Activated CD8-positive, alpha-beta T cell treated with anti-CD3 and anti-CD28 coated beads for 36 hours (primary cell): Measurements from ENCODE around the gene PLPPR2. TPM values are rescaled to one million over a fixed set of nuclear protein-coding genes. Genes with fewer than 3 reads are reported as not detected.
"Not testable (repeated sequence)": the region's sequence is repeated elsewhere in the genome, so short reads cannot be mapped to it uniquely, and the experiment has no call there.

Experiments
- ATAC-seq: fragments of 200-7000 bp; cut with Tn5 transposase; one replicate; pipeline ENCODE4 v1.10.0; 2021; ENCODE audit warnings: mild to moderate bottlenecking, moderate library complexity
- CTCF ChIA-PET: fragments of 350-600 bp; sonication (Branson Sonifier 250); formaldehyde crosslinking; loops from one replicate; lab custom pipeline; 2021; ENCODE audit warnings: antibody characterized with exemption; lab: Charles Lee
- POLR2A ChIA-PET: fragments of 350-600 bp; sonication (Branson Sonifier 250); formaldehyde crosslinking; loops from one replicate; lab custom pipeline; 2021; ENCODE audit warnings: antibody characterized with exemption; lab: Charles Lee
- DNase-seq: peaks from one replicate; pipeline ENCODE4 v3.0.0-alpha.2; 2020
- H3K27ac Mint-ChIP-seq: one replicate; pipeline ENCODE4 v1.8.0; 2021; ENCODE audit warnings: mild to moderate bottlenecking, mixed read lengths
- H3K27me3 Mint-ChIP-seq: one replicate; pipeline ENCODE4 v1.8.0; 2021; ENCODE audit warnings: mixed read lengths
- H3K36me3 Mint-ChIP-seq: one replicate; pipeline ENCODE4 v1.8.0; 2021; ENCODE audit warnings: low read depth, mixed read lengths
- H3K4me1 Mint-ChIP-seq: one replicate; pipeline ENCODE4 v1.8.0; 2021; ENCODE audit warnings: low read depth, mixed read lengths
- H3K4me3 Mint-ChIP-seq: one replicate; pipeline ENCODE4 v1.8.0; 2021; ENCODE audit warnings: mild to moderate bottlenecking, moderate library complexity, mixed read lengths
- H3K9me3 Mint-ChIP-seq: one replicate; pipeline ENCODE4 v1.8.0; 2021; ENCODE audit warnings: mixed read lengths
- intact Hi-C: fragments of 100-400 bp; cut with micrococcal nuclease; formaldehyde crosslinking; loops from one replicate; pipeline ENCODE4 v1.10.0; 2022
- total RNA-seq, 2 experiments: library from RNA; stranded (reverse); gene quantifications; one replicate each; pipeline ENCODE4 v1.2.3, GENCODE V29; 2021
- TF ChIP-seq, protein P1 (sequence below): fragments of 200-600 bp; IDR thresholded peaks from one replicate; pipeline ENCODE4 v1.8.0; 2022; ENCODE audit warnings: antibody characterized with exemption, mild to moderate bottlenecking

The PLPPR2 gene
- total RNA-seq, 2 experiments from 2014 or later = 1.2 to 1.8 TPM

DNA sequence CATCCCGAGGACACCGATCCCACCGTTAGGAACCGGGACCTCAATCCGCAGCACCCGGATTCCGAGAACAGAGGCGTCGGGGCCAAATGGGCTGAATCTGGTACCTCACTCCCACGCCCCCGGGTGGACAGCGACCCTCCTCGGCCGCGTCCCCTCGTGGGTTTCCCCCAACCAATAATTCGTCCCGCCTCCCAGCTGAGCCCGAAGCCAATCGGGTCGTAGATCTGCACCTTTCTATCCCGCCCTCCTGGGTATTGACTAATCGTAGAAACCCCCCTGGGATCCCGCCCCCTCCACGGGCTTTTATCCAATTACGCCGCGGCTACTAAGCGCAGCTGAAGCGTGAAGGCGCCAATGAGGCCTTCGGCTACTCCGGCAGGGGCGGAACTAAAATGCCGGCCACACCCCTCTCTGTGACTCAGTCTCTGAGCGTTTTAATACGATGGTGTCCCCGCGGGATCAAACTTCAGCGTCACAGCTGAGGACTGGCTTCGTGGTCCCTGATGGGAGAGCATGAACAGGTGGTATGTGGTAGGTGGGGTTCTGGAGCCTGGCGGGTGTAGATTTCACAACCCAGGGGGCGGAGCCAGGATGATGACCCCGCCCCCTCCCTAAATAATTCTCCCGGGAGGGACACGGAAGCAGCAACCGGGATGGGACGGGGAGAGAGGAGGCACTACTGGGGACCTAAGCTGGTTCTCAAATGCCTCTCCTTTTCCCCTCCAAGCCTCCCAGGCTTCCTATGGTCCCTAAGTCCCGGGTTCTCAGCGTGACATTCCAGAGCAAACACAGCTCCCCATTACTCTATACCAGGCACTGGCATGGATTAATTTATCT is 8.9 kb upstream of the PLPPR2 start, which contains the start of the genes CCDC159 and TMEM205:
CCDC159 (plus strand) TSS at position 416 of the 837 bp plus-strand sequence; CDS start at position 504, 88 bp downstream.
TMEM205 (minus strand) TSS at position 165 of the 837 bp plus-strand sequence. CDS start 649 bp downstream, outside the sequence.
- peak; percentile 97 for ATAC-seq
- peaks cover 24% of the 10 kb centered on the region for H3K4me1 Mint-ChIP-seq
- DNase-seq = peak; percentile 100
- CTCF ChIA-PET = interaction anchor here (0.8 to 1.5 kb wide), 11 partner anchors 22 to 136 kb away, joined by 3 to 8 read pairs (median 3); partner anchors contain the start of genes ODAD3, PRKCSH and SWSAP1
- POLR2A ChIA-PET = interaction anchor here (0.7 to 1.9 kb wide), 3 partner anchors 23 to 135 kb away, joined by 3 to 9 read pairs (median 3); partner anchors contain the start of genes ELAVL3 and SWSAP1
- peak within 1 kb of the TSS; percentile 97 for H3K4me3 Mint-ChIP-seq
- H3K36me3 Mint-ChIP-seq = peaks cover 11% of the 10 kb centered on the region
- H3K27ac Mint-ChIP-seq = peak within 1 kb of the TSS; percentile 92
- TF ChIP-seq, protein P1, sequence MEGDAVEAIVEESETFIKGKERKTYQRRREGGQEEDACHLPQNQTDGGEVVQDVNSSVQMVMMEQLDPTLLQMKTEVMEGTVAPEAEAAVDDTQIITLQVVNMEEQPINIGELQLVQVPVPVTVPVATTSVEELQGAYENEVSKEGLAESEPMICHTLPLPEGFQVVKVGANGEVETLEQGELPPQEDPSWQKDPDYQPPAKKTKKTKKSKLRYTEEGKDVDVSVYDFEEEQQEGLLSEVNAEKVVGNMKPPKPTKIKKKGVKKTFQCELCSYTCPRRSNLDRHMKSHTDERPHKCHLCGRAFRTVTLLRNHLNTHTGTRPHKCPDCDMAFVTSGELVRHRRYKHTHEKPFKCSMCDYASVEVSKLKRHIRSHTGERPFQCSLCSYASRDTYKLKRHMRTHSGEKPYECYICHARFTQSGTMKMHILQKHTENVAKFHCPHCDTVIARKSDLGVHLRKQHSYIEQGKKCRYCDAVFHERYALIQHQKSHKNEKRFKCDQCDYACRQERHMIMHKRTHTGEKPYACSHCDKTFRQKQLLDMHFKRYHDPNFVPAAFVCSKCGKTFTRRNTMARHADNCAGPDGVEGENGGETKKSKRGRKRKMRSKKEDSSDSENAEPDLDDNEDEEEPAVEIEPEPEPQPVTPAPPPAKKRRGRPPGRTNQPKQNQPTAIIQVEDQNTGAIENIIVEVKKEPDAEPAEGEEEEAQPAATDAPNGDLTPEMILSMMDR = no peak
- no peaks in the 10 kb centered on the region for H3K27me3 Mint-ChIP-seq
- intact Hi-C loops = no loop called here
- H3K9me3 Mint-ChIP-seq = peaks cover 8% of the 10 kb centered on the region

DNA sequence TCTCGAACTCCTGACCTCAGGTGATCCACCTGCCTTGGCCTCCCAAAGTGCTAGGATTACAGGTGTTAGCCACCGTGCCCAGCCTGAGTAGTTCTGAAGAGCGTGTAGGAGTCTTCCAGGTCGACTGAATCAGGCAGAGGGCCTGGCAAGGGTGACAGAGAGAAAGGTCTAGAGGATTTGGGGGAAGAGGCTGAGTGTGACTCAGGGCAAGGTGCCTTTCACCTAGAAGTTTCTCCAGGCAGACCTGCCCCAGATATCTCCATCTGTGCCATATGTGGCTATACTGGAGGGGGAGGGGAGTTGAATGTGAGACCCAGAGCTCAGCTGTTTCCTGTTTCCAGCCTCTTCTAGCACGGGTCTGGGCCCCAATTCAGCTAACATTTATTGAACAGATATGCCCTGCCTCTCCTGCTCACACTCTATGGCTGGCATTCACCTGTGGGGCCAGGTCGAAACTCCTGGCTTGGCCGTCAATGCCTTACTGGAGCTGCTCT is 7.6 kb upstream of the PLPPR2 start:
- ChIA-PET CTCF (interaction anchor here (0.7 kb wide), 1 partner anchor 34 kb away, joined by 3 read pairs; no protein-coding TSS in a partner anchor), POLR2A (interaction anchor here (1.1 to 1.9 kb wide), 2 partner anchors 21 to 27 kb away, joined by 3 to 9 read pairs; partner anchors contain the start of gene SWSAP1)
- TF ChIP-seq, protein P1 = no peak
- ATAC-seq (no peak), DNase-seq (no peak)
- peaks cover 24% of the 10 kb centered on the region for H3K4me1 Mint-ChIP-seq
- peak overlapping the region; percentile 97 for H3K4me3 Mint-ChIP-seq
- intact Hi-C loops = no loop called here
- H3K27me3 Mint-ChIP-seq = no peaks in the 10 kb centered on the region
- peaks cover 8% of the 10 kb centered on the region for H3K9me3 Mint-ChIP-seq
- peaks cover 11% of the 10 kb centered on the region for H3K36me3 Mint-ChIP-seq
- H3K27ac Mint-ChIP-seq = no peak overlapping the region

DNA sequence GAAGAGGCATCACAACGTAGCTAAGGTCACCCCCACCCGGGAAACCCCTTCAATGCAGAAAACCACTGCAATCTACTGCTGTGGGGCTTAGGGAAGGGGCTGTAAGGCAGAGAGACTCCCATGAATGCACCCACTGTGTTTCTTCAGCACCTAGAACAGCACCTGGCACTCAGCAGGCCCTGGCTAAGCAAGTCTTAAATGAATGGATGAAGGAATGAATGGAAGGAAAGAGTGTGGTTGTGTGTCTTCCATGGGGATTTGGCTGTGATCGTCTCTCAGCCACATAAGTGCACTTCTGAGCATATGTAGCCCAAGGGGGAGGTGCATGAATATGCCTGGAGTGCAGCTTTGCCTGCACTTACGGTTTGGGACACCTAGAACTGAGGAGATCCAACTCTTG is 6.1 kb upstream of the PLPPR2 start:
- peaks cover 11% of the 10 kb centered on the region for H3K36me3 Mint-ChIP-seq
- CTCF ChIA-PET = interaction anchor here (0.5 kb wide), 1 partner anchor 33 kb away, joined by 3 read pairs; no protein-coding TSS in a partner anchor
- DNase-seq = no peak
- H3K27me3 Mint-ChIP-seq = no peaks in the 10 kb centered on the region
- POLR2A ChIA-PET = no interaction called here
- no peak for ATAC-seq
- no peak overlapping the region for H3K27ac Mint-ChIP-seq
- TF ChIP-seq, protein P1 = no peak
- peaks cover 8% of the 10 kb centered on the region for H3K9me3 Mint-ChIP-seq
- peaks cover 24% of the 10 kb centered on the region for H3K4me1 Mint-ChIP-seq
- intact Hi-C loops = no loop called here
- no peak overlapping the region for H3K4me3 Mint-ChIP-seq

DNA sequence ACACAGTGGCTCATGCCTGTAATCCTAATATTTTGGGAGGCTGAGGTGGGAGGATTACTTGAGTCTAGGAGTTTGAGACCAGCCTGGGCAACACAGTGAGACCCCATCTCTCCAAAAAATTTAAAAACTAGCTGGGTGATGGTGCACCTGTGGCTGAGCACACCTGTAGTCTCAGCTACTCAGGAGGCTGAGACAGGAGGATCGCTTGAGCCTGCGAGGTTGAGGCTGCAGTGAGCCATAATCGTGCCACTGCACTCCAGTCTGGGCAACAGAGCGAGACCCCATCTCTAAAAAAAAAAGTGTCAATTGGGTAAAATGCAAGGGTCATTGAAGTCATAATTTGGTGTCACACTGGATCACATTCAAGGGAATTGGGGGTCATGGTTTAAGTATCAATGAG is 1.1 kb upstream of the PLPPR2 start:
- H3K4me1 Mint-ChIP-seq, DNase-seq, H3K36me3 Mint-ChIP-seq, POLR2A ChIA-PET, H3K4me3 Mint-ChIP-seq, H3K27ac Mint-ChIP-seq, intact Hi-C loops, H3K9me3 Mint-ChIP-seq, ATAC-seq, CTCF ChIA-PET: not testable (repeated sequence)
- peaks cover 10% of the 10 kb centered on the region for H3K27me3 Mint-ChIP-seq

DNA sequence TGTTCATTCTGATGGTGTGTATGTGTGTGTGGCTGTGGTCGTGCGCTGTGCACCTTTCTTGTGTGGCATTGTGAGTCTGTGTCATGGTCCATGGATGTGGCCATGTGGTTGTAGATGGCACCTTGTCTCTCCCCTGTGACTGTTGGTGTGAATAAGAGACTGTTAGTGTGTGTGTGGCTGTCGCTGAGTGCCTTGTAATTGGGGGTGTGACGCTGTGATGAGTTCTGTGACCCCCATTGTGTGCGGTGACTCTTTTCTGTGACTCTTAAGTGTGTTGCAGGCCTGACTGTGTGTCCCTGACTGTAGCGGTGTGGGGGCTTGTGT is 804 bp downstream of the PLPPR2 start:
- peaks cover 10% of the 10 kb centered on the region for H3K27me3 Mint-ChIP-seq
- TF ChIP-seq, protein P1 = no peak
- POLR2A ChIA-PET = no interaction called here

More for the DNA sequence above, 804 bp downstream of the PLPPR2 start:
- H3K4me1 Mint-ChIP-seq = peaks cover 8% of the 10 kb centered on the region
- CTCF ChIA-PET = no interaction called here
- no peak overlapping the region for H3K27ac Mint-ChIP-seq
- ATAC-seq (no peak), DNase-seq (no peak)
- H3K4me3 Mint-ChIP-seq = peak overlapping the region; percentile 39
- intact Hi-C loops = no loop called here
- no peaks in the 10 kb centered on the region for H3K36me3 Mint-ChIP-seq
- H3K9me3 Mint-ChIP-seq = no peaks in the 10 kb centered on the region
